ENCODE measurements around the gene POLR3K.

The POLR3K gene

DNA sequence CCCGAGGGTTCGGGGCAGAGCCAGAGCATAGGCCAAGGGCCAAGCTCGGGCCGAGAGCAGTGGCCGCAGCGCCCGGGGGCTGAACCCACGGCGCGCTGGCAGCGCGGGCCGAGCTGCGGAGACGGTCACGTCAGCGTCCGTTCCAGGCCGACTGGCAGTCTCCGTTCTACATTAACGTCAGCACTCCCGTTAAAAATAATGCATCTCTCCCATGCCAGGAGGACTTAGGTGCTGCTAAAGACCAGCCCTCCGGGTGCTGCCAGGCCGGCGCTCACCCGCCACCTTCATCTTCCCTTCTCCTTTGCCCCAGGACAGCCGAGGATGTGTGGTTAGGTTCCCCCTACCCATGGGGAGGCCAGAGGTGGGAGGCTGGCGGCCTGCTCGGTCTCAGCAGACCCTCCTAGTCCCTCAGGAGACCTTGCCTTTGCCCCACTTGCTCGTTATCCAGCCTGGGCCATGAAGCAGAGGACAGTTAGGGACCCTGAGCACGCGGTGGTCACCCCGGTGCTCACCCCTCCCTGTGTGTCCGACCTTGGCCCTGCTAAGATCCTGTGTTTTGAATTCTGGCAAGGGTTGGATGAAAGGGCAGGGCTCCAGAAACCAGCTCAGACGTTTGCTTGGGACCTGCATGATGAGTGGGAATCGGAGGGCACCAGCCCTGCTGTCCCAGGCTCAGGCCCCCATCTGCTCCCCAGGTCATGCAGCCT lies 25.2 kb upstream of the POLR3K start:
- DNase-seq, result peak; percentile 59

DNA sequence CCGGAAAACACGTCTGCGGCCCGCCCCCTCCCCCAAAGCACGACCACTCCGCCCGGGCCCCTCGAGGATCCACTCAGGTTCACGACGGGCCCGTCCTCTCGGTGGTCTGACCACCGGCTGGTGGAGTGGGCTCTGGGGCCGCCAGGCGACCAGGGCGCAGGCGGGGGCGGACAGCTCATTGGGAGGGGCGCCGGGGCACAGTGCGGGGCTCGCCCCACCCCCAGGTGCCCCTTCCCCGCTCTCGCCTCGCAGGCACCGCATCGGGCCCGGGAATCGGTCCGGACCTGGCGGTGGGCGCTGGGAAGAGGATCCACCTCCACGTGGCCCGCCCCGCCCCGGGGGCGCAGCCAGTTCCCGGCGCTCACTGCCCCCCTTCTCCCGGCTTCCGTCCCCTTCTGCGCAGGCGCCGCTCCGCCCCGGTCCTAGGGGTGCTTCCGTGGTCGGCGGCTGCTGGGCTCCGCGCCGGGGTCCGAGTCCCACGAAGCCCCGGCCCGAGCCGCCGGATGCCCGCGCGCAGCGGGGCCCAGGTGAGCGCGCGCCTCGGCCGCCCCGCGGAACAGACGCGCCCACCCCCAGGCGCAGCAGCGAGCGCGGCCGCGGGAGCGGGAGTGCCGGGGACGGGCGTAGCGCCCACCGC lies 24.5 kb upstream of the POLR3K start, which contains the start of gene MPG:
TSS of gene MPG (plus strand) at position 419 of the 637 bp plus-strand sequence. CDS start at position 504, 85 bp downstream.
- DNase-seq, result peak; percentile 93

DNA sequence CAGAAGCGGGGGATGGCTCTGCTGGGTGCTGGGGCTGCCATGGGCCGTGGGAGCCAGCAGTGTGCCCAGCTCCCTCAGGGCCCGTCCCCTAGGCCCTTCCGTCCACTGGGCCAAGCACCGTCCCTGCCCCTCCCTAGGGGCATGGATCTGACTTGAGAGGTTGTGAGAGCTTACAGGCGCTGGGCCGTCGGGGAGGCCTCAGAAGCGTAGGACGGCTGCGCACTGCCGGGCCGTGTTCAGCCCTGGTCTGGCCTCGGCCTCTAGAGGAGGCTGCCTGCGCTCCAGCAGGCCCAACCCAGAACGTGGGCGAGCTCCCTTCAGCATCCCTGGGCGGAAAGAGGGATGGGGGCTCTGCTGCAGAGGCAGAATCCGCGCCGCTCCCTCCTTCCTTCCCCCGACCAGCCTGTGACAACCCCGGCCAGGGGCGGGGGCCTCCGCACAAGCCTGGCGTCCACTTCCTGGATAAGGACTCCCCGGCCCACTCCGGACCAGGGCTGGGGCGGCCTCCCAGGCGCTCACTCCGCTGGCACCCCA lies 23.9 kb upstream of the POLR3K start:
- peak; percentile 87 for DNase-seq

DNA sequence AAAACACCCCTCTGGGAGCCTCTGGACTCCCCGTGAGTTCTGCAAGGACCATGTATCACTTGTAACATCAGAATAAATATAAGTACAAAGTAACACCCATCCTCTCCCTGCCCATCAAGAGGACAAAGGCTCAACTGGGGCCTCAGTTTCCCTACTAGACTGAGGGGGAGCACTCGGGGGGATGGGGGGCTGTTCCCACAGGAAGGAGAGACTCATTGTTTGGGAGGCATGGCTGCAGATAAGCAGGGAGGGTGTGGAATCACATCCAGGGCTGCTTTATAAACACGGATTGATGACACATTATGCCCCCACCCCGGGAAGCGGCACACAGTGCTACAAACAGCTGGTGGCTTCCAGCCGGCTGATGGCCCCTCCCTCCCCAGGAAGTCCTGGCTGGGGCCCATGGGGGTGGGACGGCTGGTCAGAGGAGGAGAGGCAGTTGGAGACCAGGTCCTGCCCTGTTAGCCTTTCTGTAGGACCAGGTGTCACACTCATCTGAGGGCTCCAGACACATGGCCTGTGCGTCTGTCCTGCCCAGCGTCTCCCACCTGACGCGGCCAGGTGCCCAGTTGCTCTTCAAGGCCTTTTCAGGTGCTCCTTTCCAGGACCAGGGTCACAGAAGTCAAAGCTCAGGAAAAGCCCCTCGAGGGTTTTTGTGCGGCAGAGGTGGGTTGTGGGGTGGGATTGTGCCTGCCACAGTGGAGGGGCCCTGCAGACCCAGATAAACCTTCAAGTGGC lies 23.3 kb upstream of the POLR3K start:
- DNase-seq, result peak; percentile 89

DNA sequence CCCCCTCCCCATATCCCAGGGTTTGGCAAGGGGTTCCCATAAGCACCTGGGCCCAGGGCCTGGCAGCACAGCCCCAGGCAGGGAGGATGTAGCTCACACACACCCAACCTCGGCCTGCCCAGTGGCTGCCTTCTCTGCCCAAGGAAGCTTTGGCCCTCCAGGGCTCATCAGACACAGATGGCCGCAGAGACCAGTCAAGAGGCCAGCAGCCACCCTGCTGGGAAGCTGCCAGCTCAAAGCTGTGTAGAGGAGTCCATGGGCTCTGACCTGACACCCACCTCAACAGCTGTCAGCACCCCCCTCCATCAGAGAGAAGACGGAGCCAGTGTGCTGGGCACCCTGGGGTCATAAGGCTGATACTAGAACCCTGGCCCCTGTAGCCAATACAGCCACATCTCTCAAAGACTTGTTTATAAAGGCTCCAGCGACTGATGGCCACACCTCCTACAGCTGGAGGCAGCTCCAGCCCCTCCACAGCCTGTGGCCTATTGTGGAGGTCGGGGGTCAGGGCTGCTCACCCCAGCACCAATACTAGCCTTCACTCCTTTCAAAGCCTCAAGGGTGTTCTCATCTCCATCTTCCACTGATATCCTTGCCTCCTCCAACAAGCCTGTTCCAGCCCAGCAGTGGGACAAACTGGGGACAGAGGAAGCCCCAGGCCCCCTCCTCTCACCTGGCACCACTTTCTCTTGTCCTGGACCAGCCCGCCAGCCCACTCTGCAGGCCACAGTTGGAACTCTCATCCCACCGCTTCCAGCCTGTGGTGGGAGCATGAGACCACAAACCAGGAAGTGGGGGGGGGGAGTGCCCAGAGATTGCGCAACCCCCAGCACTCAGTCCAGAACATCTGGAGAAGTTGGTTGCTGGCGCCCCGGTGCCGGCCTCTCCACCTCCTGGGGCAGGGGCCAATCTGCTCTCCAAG lies 22.4 kb upstream of the POLR3K start:
- DNase-seq, result peak; percentile 91

DNA sequence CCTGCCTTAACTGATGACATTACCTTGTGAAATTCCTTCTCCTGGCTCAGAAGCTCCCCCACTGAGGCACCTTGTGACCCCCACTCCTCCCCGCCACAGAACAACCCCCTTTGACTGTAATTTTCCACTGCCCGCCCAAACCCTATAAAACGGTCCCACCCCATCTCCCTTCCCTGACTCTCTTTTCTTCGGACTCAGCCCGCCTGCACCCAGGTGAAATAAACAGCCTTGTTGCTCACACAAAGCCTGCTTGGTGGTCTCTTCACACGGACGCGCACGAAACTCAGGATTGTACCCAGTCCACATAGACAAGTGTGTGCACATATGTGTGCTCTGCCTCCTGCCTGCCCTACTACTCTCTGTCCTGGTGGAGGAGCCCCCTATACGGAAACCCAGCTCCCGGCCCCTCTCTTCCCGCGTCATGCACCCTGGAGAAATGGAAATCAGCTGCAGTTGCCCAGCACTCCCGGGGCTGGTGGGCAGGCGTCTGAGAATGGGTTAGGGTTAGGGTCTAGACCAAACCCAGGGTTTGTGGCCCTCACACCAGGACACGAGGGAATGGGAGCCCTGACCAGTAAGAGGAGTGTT lies 21.4 kb upstream of the POLR3K start:
- DNase-seq, result no peak

DNA sequence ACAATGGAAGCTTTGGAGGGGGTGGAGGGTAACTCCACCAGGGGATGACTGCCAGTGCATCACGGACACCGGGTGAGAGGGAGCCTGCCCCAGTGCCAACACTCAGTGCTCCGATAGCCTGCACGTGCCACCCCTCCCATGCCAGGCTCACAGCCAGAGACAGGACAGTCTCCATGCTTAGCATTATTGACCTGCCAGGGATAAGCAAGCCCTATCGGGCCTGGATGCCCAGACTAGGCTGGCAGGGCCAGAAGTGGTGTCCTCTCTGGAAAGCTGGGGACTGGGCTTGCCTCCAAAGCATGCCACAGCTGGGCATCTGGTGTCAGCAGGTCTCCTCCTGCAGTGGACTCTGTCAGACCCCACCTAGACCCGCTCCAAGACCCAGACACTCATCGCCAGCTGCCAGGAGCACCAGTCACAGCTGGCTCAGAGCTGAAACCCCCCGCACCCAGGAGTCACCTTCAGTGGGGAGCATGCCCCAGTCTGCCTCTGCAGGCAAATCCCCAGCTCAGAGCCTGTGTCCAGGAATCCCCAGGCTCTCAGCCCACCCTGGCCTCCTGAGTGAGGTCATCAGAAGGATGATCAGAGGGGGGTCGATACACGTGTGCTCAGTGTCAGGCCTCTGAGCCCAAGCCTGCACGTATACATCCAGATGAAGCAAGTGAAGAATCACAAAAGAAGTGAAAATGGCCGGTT lies 20.8 kb upstream of the POLR3K start:
- DNase-seq, result peak; percentile 54

DNA sequence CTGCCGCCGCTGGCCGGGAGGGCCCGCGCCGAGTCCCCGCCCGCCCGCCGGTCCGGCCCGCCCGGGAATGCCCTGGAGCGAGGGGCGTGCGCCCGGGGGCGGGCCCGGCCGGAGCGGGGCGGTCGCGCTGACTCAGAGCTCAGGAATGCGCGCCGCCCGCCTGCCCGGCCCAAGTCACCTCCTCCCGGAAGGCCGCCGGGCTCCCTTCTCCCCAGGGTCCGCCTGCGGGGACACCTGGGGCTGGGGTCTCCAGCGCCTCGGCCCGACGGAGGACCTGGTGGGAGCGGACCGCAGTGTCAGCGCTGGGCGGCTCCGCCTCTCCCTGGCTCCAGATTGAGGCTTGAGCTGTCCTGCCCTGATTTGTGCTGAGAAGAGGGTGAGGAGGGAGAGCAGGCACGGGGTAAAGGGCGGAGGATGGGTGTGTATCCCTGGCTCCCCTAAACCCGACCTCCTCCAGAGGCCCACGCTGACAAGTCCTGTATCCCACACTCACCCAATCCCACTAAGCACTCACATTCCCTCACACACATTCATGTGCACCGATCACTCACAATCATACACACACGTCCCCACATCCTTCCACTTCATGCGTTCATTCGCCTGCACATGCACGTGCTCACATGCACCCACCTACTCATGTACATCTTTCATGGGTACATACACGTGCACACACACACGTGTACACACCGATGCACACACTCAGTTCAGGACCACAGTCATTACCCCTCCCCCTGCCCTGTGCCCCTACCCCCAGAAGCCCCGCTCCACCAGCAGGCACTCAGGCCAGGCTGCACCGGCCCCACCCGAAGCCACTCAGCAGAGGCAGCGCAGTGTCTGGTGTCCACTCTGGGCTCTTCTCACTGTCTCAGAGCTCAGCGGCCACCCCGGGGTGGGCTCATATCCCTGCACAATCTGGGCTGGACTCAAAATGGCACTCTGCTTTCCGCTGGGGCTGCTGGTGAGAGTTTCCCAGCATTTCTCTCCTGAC lies 19.4 kb upstream of the POLR3K start, which contains the start of gene RHBDF1:
TSS of gene RHBDF1 (minus strand) at position 71 of the 988 bp plus-strand sequence. CDS start 7,616 bp downstream, outside the sequence.
- peak; percentile 72 for DNase-seq

DNA sequence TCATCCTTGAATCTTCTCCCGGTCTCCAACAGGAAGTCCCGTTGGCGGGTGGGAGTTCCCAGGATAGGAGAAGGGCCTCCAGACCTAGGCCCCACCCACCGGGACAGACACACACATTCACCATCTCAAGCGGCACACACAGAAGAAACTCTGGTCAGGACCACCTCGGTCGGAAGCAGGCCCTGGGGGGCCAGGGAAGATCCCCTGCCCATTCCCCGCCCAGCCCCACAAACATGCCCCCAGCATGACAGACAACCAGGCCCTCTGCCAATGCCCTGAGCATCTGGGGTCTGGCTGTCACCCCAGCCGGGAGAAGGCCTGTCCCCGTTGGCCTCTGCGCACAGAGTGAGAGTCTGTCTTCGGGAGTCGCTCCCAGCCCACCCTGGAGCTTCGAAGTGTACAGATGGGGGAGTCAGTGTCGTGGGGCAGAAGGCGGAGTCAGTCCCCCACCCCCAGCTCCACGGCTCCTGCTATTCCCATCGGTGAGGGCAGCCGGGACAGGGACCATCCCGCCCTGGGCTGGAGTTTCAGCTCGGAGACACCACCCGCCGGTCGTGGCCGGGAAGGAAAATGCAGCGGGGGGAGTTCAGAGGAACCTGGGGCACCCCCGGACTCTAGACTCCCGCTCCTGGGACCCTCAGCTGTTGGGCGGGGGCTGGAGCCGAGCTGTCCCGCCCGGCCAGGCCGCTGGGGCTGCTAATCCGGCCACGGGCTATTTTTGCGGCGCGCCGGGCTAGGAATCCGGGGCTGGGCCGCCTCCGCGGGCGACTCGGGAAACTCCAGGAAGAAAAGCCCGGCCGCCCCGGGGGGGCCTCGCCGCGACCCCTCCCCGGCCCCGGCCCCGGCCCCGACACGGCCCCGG lies 18.4 kb upstream of the POLR3K start:
- peak; percentile 86 for DNase-seq

DNA sequence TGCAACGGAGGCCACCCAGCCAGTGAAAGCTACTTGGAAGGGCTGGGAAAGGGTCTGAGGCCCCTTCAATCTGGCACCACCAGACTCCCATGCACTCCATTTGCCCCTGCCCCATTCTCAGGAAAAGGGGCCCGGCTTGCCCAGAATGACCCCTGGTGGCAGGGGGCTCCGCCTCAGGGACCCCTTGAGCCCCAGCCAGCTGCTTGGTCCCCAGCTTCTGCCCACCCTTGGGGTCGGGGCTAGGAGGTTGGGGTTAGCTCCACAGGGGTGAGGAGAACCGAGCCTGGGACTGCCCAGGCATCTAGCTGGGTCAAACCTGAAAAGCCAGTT lies 17.8 kb upstream of the POLR3K start:
- DNase-seq, result no peak

DNA sequence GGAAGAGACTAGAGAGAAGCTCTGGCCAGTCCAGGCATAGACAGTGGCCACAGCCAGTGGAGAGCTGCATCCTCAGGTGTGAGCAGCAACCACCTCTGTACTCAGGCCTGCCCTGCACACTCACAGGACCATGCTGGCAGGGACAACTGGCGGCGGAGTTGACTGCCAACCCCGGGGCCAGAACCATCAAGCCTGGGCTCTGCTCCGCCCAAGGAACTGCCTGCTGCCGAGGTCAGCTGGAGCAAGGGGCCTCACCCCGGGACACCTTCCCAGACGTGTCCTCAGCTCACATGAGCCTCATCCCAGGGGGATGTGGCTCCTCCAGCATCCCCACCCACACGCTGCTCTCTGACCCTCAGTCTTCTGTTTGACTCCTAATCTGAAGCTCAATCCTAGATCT lies 15.8 kb upstream of the POLR3K start:
- DNase-seq, result no peak

DNA sequence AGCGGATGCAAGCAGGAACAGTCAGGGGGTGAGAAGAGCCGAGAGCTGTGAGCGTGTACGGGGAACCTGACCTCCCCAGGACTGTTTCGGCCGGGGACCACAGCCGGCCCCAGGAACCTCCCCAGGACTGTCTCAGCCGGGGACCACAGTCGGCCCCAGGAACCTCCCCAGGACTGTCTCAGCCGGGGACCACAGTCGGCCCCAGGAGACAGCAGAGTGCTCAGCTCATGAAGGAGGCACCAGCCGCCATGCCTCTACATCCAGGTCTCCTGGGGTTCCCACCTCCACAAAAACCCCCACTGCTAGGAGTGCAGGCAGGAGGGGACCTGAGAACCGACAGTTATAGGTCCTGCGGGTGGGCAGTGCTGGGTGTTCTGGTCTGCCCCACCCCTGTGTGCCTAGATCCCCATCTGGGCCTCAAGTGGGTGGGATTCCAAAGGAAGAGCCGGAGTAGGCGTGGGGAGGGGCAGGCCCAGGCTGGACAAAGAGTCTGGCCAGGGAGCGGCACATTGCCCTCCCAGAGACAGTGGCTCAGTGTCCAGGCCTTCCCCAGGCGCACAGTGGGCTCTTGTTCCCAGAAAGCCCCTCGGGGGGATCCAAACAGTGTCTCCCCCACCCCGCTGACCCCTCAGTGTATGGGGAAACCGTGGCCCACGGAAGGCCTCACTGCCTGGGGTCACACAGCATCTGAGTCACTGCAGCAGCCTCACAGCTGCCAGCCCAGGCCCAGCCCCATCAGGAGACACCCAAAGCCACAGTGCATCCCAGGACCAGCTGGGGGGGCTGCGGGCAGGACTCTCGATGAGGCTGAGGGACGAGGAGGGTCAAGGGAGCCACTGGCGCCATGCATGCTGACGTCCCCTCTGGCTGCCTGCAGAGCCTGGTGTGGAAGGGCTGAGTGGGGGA lies 14.7 kb upstream of the POLR3K start:
- DNase-seq, result no peak

DNA sequence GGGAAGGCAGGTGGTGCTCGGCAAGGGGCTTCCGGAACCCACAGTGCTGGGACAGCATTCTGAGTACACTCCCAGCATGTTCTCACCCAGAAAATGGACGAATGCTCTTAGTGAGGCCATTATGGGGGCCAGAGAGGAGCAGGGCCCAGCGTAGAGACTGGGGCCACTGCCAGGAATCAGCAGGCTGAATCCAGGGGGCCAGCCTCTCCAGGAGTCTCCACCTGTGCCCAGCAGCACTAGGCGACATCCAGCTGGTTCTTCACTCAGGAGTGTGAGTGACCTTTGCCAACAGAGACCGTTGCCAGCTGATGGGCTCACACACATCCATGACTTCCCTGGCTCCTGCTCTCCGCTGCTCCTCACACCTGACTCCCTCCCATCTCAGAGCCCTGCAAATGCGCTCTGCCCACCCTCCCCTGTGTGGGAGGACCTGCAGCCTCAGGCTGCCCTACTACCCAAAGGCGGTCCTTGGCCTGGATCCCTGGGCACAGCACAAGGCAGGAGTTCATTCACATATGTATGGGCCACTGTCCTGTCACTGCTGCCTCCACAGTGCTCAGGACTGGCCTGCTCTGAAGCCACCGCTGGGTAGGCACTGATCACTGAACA lies 13.9 kb upstream of the POLR3K start:
- DNase-seq, result peak; percentile 63

DNA sequence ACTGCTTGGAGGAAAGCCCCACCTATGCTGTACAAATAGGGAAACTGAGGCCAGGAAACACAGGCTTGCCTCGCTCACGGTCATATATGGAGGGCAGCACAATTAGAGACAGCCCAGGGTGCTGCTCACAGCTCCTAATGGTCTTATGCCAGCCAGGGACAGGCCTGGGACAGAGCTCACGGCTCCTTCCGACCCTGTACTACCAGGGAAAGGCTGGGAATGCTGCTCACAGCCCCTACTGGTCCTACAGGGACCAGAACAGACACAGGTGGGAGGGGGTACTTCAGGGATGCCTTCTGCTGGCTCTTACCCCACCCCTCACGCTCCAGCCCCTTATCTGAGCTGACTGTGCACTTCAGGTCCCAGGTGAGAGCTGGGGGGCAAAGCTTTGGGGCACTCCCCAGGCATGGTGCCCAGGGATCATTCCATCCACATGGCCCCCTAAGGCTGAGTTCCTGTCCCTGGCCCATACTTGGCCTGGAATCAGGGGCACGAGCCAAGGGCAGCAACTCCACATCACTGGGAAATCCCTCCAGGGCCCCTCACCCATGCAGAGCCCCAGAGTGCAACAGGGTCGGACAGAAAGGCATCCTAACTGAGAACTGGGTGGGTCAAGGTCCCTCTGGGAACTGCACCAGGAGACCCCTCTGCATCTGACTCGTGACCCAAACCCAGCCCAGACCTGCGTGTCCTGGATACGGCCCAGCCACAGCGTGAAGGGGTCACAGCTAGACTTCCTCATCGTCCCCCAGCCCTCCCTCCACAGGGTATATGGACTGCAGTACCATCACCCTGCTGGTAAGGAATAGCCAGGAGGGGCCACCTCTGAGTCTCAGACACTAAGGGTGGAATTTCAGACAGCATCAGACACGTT lies 13.1 kb upstream of the POLR3K start:
- DNase-seq, result peak; percentile 25

DNA sequence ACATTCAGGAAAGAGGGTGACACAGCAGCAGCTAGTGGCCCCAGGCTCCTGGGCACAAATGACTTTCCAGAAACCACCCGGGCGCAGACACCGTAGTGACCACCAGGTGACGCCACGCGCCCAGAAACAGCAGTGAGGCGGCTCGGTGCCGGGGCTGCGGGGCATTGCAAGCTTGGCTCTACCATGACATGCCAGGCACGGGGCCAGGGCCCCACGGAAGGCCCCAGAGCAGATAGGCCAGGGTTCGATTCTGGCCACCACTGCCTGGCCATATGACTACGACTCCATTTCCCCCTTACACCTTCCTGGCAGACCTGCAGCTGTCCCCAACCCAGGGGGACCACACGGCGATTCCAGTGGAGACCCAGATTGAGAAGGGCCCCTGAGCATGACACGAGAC lies 12.3 kb upstream of the POLR3K start:
- peak; percentile 87 for DNase-seq

DNA sequence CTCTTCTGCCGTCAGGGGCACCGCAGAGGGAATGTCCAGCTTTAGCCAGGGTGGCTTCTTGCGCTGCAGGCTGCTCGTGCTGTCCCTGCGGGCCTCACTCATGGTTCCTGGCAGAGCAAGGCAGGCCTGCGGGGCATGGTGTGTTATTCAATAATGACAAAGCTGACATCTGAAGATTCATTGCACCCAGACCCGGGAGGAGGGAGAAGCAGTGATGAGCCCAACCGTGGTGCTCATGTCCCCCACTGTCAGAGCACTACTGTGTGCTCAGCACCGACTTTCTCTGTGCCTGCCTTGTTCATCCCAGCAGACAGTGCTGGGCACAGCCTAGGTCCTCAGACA lies 11.5 kb upstream of the POLR3K start:
- DNase-seq, result no peak

Data from femur (tissue), 1 donor.